SK-N-MC (cell line): ENCODE results near the gene XXYLT1.

Experiments
- EZH2 ChIP-seq: fragments of 200-600 bp; sonication (generic); IDR thresholded peaks from one replicate; pipeline ENCODE4 v1.6.1; 2017; ENCODE audit warnings: antibody characterized with exemption
- FOXP2 ChIP-seq: optimal IDR thresholded peaks from 2 replicates; pipeline ENCODE3; 2011; ENCODE audit warnings: mild to moderate bottlenecking, moderate library complexity; ENCODE audit not compliant: insufficient read depth; ENCODE audit errors: extremely low read length, control extremely low read depth
- POLR2AphosphoS5 ChIP-seq: IDR thresholded peaks from 2 replicates; pipeline ENCODE4 v1.6.1; 2012; ENCODE audit warnings: mild to moderate bottlenecking, low read depth, low read length, borderline replicate concordance

DNA sequence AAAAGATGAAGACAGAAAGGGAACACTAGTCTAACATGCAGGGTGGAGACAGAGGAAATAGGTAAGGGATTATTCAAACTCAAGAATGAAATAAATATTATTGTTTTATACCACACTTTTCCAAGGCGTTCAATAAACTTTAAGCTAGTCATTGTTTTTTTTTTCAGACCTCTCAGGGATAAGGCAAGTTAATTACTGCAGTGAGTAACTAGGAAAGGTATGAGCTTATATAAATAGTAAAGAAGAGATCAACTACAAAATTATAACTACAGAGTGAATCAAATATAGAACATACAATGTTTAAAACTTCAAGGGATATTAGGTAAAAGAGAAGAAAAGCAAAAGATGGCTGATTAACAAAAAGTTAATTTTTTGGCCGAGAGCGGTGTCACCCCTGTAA lies 31.5 kb upstream of the XXYLT1 start:
- TF ChIP-seq POLR2AphosphoS5, result no peak
- no peak for TF ChIP-seq EZH2
- no peak for TF ChIP-seq FOXP2
